ENCODE results near the gene IPCEF1. TPM values are rescaled to one million over a fixed set of nuclear protein-coding genes. Genes with fewer than 3 reads are reported as not detected.

IPCEF1 gene
- total and polyA plus RNA-seq, 2 of the 8 experiments (the other 6 are each of a cell fraction or from before 2014, with no cell fraction given) = 0.41 to 0.78 TPM

DNA sequence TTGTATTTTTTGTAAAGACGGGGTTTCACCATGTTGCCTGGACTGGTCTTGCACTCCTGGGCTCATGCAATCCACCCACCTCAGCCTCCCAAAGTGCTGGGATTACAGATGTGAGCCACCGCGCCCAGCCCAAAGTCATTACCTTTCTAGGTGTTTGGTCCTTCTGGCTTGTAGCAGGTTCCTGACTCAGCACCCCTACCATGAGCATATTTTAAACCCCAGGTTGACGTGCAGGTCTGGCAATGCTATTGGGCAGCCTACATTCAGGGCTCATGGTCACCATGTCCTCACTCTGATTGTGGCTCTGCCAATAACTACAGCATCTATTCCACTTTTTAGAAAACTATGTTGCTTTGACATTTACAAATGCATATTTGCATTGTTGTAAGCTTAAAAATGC lies 59.4 kb downstream of the IPCEF1 start:
- H3K36me3 ChIP-seq (ENCODE audit: control insufficient read depth in 2 of 4, insufficient read depth in 4 of 4, low read length in 3 of 4) = no peaks in the 10 kb centered on the region
- no peak overlapping the region for H2BK120ac ChIP-seq (replicated peaks; ENCODE audit: low read depth, low read length)
- no peak for DNase-seq (ENCODE audit: low read depth in 1 of 2, low spot score in 2 of 2)
- no peak overlapping the region for H2AK5ac ChIP-seq (ENCODE audit: low read depth, low read length)
- no peak for FAIRE-seq
- H3K23me2 ChIP-seq (ENCODE audit: low read depth, low read length) = no peaks in the 10 kb centered on the region
- no peak overlapping the region for H3K9ac ChIP-seq (replicated peaks in 1 of 4; ENCODE audit: extremely low read depth in 1 of 4, low read depth in 3 of 4, low read length in 3 of 4)
- H3K79me2 ChIP-seq (ENCODE audit: control insufficient read depth in 1 of 2, insufficient read depth in 2 of 2, low read length in 2 of 2) = no peaks in the 10 kb centered on the region
- no peak overlapping the region for H2BK5ac ChIP-seq (ENCODE audit: low read depth, low read length)
- H3K4me3 ChIP-seq (ENCODE audit: extremely low read depth in 1 of 4, insufficient read depth in 2 of 4, low read depth in 3 of 4, low read length in 4 of 4) = no peak overlapping the region
- no peak overlapping the region for H3K4ac ChIP-seq (replicated peaks; ENCODE audit: insufficient read length, low read depth, low read length)
- H3K79me1 ChIP-seq (ENCODE audit: low read depth, low read length) = no peaks in the 10 kb centered on the region
- no peak overlapping the region for H4K5ac ChIP-seq (ENCODE audit: insufficient read length, low read depth, low read length)
- H2BK20ac ChIP-seq (ENCODE audit: low read length) = no peak overlapping the region
- H3K27me3 ChIP-seq (replicated peaks in 1 of 4; ENCODE audit: control insufficient read depth in 3 of 4, extremely low read depth in 1 of 4, insufficient read depth in 3 of 4, low read length in 3 of 4) = no peaks in the 10 kb centered on the region
- H2BK12ac ChIP-seq (ENCODE audit: low read depth, low read length) = no peak overlapping the region
- no peak overlapping the region for H3K14ac ChIP-seq (ENCODE audit: insufficient read length)
- ChIA-PET POLR2A (ENCODE audit: partially characterized antibody) (no interaction called here), CTCF (ENCODE audit: partially characterized antibody) (interaction anchor here (1.0 to 1.1 kb wide), 2 partner anchors 83 to 203 kb away, joined by 3 to 4 read pairs; no protein-coding TSS in a partner anchor)
- H2AFZ ChIP-seq (ENCODE audit: low read length) = no peak overlapping the region
- H3K56ac ChIP-seq (replicated peaks; ENCODE audit: insufficient read length, low read depth, low read length) = no peak overlapping the region
- WGBS, 2 experiments (ENCODE audit: extremely low coverage in 1 of 2, insufficient coverage in 1 of 2, insufficient read length in 1 of 2, insufficient replicate concordance in 2 of 2, low coverage in 1 of 2, low lambda C conversion rate in 2 of 2, missing lambda C conversion rate in 1 of 2) = 88% methylated on average over 4 of the region's 4 CpGs; no CpG with 5 or more reads in 1 of the 2 experiments
- H3K27ac ChIP-seq (ENCODE audit: low read depth, low read length) = no peak overlapping the region
- no peak overlapping the region for H4K8ac ChIP-seq (ENCODE audit: extremely low read depth, insufficient read depth, low read length)
- H3K9me3 ChIP-seq (ENCODE audit: insufficient read depth in 2 of 2, low read depth in 1 of 2, low read length in 1 of 2) = no peaks in the 10 kb centered on the region
- H3K23ac ChIP-seq (ENCODE audit: insufficient read length) = no peak overlapping the region
- no peak overlapping the region for H2BK15ac ChIP-seq (ENCODE audit: low read length)
- no peak overlapping the region for H4K91ac ChIP-seq (replicated peaks; ENCODE audit: insufficient read length, low read length)
- H4K20me1 ChIP-seq (replicated peaks in 1 of 2; ENCODE audit: control insufficient read depth in 1 of 2, insufficient read depth in 2 of 2, low read length in 2 of 2) = no peaks in the 10 kb centered on the region
- no peaks in the 10 kb centered on the region for H3K4me1 ChIP-seq (replicated peaks in 1 of 4; ENCODE audit: control insufficient read depth in 3 of 4, insufficient read depth in 4 of 4, low read length in 3 of 4)
- H3K4me2 ChIP-seq (ENCODE audit: insufficient read depth in 1 of 2, low read depth in 2 of 2, low read length in 2 of 2) = no peak overlapping the region
- no peak overlapping the region for H3K18ac ChIP-seq (ENCODE audit: extremely low read depth, low read length)
- TF ChIP-seq RFX5 (IDR thresholded peaks at IDR 0.05; ENCODE audit: borderline replicate concordance, low read depth, low read length) (no peak), GTF2F1 (IDR thresholded peaks at IDR 0.05; ENCODE audit: borderline replicate concordance, low read depth, low read length) (no peak), CBX8 (IDR thresholded peaks at IDR 0.05; ENCODE audit: borderline replicate concordance, low read depth, low read length) (no peak), BACH1 (IDR thresholded peaks at IDR 0.05; ENCODE audit: low read length) (no peak), CEBPB (IDR thresholded peaks at IDR 0.05; ENCODE audit: low read depth, low read length) (no peak), BCL11A (IDR thresholded peaks at IDR 0.05; ENCODE audit: low read depth in 2 of 2, low read length in 2 of 2) (no peak), SUZ12 (IDR thresholded peaks at IDR 0.05; ENCODE audit: low read length) (no peak), POLR2A (IDR thresholded peaks at IDR 0.05; ENCODE audit: control extremely low read depth in 1 of 2, low read depth in 2 of 2, low read length in 2 of 2) (no peak), RNF2 (IDR thresholded peaks at IDR 0.05; ENCODE audit: borderline replicate concordance, low read depth, low read length, missing control alignments, poor library complexity, severe bottlenecking) (no peak), GABPA (IDR thresholded peaks at IDR 0.05; ENCODE audit: borderline replicate concordance, insufficient read depth, low read length) (no peak)
- TF ChIP-seq, protein P1, sequence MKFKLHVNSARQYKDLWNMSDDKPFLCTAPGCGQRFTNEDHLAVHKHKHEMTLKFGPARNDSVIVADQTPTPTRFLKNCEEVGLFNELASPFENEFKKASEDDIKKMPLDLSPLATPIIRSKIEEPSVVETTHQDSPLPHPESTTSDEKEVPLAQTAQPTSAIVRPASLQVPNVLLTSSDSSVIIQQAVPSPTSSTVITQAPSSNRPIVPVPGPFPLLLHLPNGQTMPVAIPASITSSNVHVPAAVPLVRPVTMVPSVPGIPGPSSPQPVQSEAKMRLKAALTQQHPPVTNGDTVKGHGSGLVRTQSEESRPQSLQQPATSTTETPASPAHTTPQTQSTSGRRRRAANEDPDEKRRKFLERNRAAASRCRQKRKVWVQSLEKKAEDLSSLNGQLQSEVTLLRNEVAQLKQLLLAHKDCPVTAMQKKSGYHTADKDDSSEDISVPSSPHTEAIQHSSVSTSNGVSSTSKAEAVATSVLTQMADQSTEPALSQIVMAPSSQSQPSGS (IDR thresholded peaks at IDR 0.05; ENCODE audit: low read length) = no peak
- TF ChIP-seq, protein P2, sequence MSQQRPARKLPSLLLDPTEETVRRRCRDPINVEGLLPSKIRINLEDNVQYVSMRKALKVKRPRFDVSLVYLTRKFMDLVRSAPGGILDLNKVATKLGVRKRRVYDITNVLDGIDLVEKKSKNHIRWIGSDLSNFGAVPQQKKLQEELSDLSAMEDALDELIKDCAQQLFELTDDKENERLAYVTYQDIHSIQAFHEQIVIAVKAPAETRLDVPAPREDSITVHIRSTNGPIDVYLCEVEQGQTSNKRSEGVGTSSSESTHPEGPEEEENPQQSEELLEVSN (IDR thresholded peaks at IDR 0.05) = no peak
